ENCODE measurements around the gene MTOR.
"Not testable (repeated sequence)": the region's sequence is repeated elsewhere in the genome, so short reads cannot be mapped to it uniquely, and the experiment has no call there.

The MTOR gene

GRCh38 chr1:11279630-11280029 lies 17.3 kb upstream of the MTOR start:
- no peak for DNase-seq

DNA sequence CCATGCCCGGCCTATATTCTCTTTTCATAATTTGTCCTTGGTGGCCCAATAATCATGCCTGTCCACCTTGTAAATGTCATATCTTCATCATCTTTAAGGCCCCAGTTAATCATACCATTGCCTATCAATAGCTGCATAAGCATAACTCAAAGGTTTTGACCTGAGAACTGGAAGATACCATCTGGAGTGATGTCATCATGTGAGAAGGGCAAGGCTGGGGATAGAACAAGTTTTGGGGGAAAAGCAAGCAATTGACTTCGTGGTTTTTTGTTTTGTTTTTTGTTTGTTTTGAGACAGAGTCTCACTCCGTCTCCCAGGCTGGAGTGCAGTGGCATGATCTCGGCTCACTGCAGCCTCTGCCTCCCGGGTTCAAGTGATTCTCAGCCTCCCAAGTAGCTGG lies 16.8 kb upstream of the MTOR start:
- no peak for DNase-seq

DNA sequence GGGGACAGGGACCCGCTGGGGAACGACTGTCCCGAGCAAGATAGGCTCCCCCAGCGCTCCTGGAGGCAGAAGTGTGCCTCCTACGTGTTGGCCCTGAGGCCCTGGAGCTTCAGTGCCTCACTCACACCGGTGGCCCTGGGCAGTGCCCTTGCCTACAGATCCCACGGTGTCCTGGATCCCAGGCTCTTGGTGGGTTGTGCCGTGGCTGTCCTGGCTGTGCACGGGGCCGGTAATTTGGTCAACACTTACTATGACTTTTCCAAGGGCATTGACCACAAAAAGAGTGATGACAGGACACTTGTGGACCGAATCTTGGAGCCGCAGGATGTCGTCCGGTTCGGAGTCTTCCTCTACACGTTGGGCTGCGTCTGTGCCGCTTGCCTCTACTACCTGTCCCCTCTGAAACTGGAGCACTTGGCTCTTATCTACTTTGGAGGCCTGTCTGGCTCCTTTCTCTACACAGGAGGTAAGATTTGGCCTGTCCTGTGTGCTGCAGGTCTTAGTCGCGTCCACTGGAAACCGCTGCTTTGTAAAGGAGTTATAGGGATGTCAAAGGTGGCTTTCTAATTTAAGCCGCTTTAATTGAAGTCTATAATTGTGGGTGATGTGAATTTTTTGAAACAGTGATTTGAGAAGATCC lies 11.4 kb upstream of the MTOR start:
- peak in 1 of 6 experiments; percentile 59 for DNase-seq

DNA sequence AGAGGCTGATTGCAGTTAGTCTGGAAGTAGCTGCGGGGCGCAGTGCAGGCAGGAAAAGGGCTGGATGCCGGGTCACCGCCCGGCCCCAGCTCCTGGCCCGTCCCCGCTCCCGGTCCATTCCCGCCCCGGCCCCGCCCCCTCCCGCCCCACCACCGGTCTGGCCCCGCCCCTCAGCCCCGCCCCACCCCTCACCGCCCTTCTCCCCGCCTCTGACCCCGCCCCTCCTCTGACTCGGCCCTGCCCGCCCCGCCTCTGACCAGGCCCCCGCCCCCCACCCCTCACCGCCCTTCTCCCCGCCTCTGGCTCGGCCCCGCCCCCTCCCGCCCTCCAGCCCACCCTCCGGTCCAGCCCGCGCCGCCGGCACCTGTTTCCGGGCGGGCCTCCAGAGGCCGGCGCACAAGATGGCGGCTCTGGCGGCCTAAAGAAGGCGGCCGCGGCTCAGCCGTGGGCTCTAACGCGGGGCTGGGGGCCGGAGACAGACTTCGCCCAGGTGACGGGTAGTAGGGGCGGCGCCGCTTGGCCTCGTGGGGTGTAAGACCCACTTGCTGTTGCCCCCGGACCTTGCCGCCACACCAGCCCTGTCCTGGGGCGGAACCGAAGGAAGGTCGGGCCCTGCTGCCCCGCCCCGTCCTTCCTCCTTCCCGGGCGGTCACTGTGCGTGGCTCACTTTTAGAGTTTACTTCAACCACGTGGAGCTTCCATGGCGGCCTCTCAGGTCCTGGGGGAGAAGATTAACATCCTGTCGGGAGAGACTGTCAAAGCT lies 10.7 kb upstream of the MTOR start, which contains the start of gene UBIAD1:
Gene UBIAD1, plus strand, starts transcription at position 367 of the 763 bp plus-strand sequence. Its CDS starts 334 bp downstream, at position 701.
- DNase-seq: peak; percentile 69 to 89 (median 85)

DNA sequence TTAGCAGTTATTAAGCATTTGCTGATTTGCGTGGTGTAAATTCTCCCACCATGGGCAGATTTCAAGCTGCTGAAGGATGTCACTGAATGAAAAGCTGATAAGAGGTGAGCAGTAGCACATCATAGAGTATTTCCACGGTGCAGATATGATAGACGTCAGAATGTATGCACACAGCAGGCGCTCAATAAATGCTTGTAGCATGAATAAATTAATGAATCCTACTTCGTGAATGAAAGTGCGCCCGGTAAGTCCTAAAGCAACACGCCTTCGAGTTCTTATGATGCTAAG lies 10.1 kb upstream of the MTOR start:
- DNase-seq: no peak

GRCh38 chr1:11267350-11268337 lies 5.3 kb upstream of the MTOR start:
- DNase-seq: not testable (repeated sequence)

DNA sequence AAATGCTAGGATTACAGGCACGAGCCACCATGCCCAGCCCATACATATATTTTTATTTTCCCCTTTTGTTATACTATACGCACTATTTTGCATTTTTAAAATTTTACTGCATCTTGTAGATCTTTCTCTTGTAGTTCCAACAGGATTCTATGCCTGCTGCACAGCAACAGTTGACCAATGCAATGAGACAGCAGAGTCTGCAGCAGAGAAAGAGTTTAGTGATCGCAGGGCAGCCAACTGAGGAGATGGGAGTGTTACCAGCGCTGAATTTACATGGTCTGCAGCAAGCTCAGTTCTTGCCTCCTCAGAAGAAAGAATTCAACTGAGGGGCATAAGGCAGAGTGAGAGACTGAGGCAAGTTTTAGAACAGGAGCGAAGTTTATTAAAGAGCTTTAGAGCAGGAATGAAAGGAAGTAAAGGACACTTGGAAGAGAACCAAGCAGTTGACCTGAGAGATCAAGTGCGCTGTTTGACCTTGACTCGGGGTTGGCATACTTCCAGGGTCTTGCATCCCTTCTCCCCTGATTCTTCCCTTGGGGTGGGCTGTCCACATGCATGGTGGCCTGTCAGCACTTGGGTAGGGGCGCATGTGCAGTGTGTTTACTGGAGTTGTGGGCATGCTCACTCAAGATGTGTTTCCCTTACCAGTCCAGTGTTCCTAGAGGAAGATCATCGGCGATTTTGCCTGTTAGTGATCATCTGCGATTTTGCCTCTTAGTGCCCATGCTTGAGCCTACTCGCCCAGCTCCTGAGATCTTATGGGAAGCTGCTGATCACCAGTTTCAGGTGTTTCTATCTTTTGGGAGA lies 4.1 kb upstream of the MTOR start:
- DNase-seq: no peak

DNA sequence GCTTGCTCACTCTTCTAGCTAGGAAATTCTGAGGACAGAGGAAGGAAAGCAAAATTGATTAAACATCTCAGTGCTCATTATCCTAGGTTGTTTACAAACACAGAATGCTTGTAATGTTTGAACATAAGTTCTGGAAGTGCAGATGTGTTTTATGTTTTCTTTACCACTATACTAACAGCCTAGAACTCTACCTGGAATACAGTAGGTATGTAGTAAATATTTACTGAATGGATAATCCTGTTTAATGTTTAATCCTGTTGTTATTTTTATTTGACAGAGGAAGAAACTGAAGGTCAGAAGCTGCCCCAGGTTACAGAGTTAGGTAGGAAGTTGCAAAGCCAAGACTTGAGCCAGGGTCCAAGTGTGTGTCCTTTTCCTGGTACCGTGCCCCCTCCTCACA lies 6.1 kb downstream of the MTOR start:
- DNase-seq: no peak

GRCh38 chr1:11253226-11253625 lies 9.1 kb downstream of the MTOR start:
- no peak for DNase-seq

DNA sequence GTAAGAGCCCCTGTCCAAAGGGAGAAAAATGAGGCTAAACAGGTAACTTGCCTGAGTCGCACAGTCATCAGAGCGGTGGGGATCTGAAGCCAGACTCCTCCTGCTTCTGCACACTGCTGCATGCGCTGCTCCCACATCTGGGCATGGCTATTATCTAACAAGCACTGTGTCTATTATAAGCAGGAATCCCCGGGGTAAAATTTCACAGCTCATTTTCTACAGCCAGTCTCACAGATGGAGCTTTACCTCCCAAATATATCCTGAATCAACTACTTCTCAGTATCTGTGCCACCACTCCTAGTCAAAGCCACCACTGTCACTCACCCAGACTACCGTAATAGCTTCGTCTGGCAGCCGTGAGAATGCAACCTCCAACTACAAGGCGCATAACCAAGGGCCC lies 9.8 kb downstream of the MTOR start:
- DNase-seq: no peak

DNA sequence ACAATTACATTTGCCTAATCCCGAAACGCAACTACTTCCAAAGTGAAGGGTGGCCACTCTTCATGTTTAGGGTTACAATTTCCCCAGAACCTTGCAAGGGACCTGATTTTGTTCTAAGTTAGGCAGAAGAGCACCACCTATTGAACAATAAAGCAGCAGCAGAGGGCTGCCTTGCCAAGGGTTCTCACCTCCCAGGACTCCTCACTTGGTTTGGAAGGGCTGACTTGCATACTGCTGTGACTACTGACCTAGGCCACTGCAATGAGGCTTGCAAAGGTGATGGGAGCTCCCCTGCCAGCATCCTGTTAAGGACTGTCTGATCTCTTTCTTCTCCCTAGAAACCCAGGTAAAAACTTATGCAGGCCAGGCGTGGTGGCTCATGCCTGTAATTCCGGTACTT lies 14.2 kb downstream of the MTOR start:
- DNase-seq: no peak

DNA sequence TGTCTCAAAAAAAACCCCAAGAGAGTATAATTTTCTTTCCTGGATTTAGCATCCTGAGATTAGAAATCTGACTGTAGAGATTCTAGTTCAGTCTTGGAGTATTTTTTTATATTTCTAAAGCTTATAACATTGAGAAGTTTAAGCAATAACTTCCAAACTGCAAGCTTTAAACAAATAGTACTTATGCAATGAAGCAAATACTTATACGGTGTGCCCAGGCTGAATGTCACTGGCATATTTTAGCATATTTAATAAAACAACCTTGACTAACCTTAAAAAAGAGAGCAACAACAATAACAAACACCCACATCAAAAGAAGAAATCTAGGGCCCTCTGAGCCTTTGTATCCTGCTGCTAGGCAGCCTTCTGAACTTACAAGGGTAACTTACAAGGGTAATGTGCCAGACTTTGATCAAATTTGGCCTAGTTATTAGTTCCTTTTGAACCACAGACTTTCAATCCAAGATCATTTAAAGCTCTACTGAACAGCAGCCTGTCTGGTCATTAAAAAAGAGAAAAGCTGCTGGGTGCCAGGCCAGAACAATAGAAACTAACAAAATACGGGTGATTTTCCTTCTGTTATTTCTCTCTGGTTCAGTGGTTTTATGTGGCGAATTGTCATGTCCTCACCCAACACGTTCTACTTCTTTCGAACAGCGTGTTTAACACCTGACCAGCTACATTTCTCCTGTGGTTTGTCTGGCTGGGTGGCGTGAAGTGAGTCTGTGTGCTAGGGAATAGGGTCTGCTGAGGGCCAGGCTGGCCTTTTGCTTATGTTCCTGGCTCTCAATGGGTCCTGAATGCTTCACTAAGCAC lies 16.2 kb downstream of the MTOR start:
- DNase-seq: no peak

- no peak for DNase-seq
Measured at GRCh38 chr1:11245248-11245647, 17.1 kb downstream of the MTOR start.

GRCh38 chr1:11238311-11238710 lies 24.0 kb downstream of the MTOR start:
- DNase-seq: no peak

DNA sequence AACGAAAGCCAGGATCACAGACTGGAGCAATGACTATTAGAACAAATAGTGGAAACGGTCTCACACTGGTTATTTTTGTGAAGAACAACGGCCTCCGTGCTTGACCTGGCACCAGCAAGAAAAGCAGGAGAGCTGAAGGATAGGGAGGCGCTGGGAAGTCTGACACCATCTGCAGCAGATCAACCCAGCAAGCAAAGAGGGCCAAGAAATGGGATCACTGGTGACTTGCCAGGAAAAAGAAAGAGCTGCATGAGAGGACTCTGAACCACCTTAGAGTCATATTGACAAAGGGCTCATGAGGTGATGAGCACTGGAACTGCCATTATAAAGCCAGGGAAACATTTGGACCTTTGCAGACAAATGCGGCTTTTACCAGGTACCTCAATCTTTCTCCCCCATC lies 25.0 kb downstream of the MTOR start:
- DNase-seq: no peak

DNA sequence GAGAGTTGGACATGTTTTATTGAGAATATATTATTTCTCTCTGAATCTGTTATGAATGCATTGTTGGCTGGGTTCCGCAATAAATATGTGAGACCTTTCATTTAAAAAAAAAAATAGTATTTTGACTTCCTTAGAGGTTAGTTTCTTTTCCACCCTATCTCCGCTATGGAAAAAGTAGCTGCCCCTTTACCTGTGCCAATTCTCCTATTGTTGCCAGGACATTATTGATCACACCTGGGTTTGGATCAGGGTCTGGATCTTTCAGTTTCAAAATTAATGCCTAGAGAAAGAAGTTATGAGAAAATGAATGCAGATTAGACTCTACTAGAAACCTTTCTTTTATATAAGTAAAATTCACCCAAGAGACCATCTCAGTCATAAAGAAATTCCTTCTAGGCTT lies 29.1 kb downstream of the MTOR start:
- DNase-seq: no peak

GRCh38 chr1:11229203-11229602 lies 33.1 kb downstream of the MTOR start:
- DNase-seq: no peak

DNA sequence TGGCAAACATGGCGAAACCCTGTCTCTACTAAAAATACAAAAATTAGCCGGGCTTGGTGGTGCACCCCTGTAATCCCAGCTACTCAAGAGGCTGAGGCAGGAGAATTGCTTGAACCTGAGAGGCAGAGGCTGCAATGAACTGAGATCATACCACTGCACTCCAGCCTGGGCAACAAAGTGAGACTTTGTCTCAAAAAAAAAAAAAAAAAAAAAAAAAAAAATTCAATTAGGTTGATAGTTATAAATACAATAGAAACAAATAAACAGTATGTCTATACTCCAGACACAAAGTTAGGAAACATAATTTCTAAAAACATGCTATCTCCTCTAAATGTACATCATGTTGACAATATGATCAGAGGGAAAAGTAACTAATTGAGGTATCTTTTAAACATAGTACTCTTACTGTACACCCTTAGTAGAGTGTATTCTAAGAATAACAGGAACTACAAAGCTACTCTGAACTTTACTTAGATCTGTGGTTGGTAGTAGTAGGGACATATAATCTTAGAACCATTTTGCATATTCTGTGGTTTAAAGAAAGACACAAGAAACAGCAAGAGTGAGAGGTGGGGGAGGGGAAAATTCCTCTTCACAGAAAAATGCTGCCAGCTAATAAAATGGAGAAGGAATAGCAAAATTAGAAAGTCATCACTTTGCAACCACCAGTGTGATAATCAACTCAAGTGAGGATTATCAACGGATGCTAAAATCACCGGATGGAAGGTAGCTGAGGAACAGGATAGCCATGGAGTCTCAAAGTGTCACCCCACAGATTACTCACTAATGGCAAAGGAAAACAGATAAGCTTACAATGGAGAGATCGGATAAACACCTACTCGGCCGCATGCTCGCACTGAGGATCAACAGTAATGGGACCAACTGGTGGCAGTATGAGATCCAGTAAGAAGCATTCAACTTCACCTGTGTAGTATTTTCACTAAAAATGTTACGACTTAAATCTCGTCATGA lies 35.0 kb downstream of the MTOR start:
- no peak for DNase-seq

DNA sequence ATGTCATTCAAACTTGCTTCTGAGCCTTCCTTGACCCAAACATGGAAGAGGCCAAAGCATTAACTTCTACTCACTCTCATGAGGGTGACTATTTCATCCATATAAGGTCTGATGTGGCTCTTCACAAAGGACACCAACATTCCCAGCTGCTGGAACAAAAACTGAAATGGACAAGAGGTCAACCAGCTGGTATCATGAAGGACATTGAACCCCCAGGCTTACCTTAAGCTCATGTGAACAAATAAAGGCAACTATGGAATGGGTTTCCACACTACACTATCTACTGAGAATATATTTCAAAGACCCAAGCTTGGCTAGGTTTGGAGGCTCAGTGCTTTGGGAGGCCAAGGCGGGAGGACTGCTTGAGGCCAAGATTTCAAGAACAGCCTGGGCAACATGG lies 46.3 kb downstream of the MTOR start:
- no peak for DNase-seq

DNA sequence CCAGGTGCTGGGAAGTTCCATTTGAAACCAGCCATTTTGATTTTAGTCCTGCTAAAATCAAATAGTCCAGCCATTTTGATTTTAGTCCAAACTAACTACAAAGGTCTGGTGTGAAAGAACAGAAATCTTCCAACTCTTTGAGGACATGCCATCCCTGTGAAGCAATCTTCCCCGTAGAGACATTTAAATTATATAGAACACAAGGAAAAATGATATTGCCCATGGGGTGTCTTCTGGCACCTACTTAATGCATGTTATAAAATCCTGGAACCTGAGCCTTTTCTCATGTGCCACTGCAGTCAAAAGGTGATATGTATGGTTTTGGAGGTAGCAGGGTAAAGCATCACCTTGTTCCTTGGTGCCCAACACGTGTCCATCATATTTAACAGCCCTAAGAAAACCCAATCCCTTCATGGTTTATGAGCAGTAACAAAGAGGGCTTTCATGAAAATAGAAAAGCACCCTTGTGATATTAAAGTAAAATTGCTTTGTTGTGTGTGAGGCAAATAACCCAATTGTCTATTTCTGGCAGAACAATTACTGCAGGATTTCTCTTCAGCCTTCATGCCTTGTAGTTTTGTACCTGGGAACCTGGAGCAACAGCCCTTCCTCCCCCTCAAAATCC lies 46.9 kb downstream of the MTOR start:
- DNase-seq: no peak

All from stimulated activated naive CD4-positive, alpha-beta T cell (primary cell).